GM12878 (cell line): Measurements from ENCODE around the gene TRPM3. TPM values are rescaled to one million over a fixed set of nuclear protein-coding genes. Genes with fewer than 3 reads are reported as not detected.

Experiments
- ATAC-seq: fragments of 200-7000 bp; cut with Tn5 transposase; 3 replicates; pipeline ENCODE4 v1.9.1; 2020; ENCODE audit warnings: mild to moderate bottlenecking, moderate library complexity
- BruUV-seq: library from RNA; stranded (reverse); fragments of 400-500 nt; replicated peaks from 2 replicates; lab custom pipeline; 2021; lab: Mats Ljungman, UMichigan
- CTCF ChIA-PET: fragments of 300-600 bp; sonication (Branson Sonifier 250); formaldehyde crosslinking; extraction: SDS; loops from one replicate; lab custom pipeline; 2021; ENCODE audit warnings: inconsistent platforms; lab: Yijun Ruan, JAX
- POLR2A ChIA-PET: fragments of 350-600 bp; formaldehyde crosslinking; extraction: SDS; loops from one replicate; lab custom pipeline; 2021; ENCODE audit warnings: inconsistent platforms; lab: Charles Lee
- RAD21 ChIA-PET: fragments of 300-600 bp; sonication (Branson Sonifier 250); formaldehyde crosslinking; loops from one replicate; lab custom pipeline; 2023; ENCODE audit warnings: antibody characterized with exemption; ENCODE audit not compliant: unreplicated experiment; lab: Charles Lee
- SMC1A ChIA-PET: fragments of 300-600 bp; sonication (Branson Sonifier 250); formaldehyde crosslinking; loops from one replicate; lab custom pipeline; 2023; ENCODE audit not compliant: unreplicated experiment, uncharacterized antibody; lab: Charles Lee
- DNase-seq: peaks from one replicate; pipeline ENCODE4 v3.0.0-alpha.2; 2011; ENCODE audit warnings: low read depth, low spot score
- FAIRE-seq: peaks from 3 replicates; lab custom pipeline; 2011; peaks lifted over from hg19 to GRCh38; lab: Jason Lieb, UNC
- H2AFZ ChIP-seq: 2 replicates; pipeline ENCODE4 v1.6.0; 2011; ENCODE audit warnings: low read depth, low read length, control low read depth; ENCODE audit not compliant: control insufficient read depth
- H3K27ac ChIP-seq: 2 replicates; pipeline ENCODE4 v1.5.1; 2011; ENCODE audit warnings: control low read depth; ENCODE audit not compliant: control insufficient read depth, insufficient read depth
- H3K27me3 ChIP-seq, 2 experiments: replicated peaks in 1 of 2; 2 replicates each; pipeline versions ENCODE4 v1.6.0 to v1.6.1; 2011; ENCODE audit warnings: low read length in 1 of 2; ENCODE audit not compliant: control insufficient read depth in 2 of 2, insufficient read depth in 2 of 2
- H3K36me3 ChIP-seq, 2 experiments: 2 replicates each; pipeline ENCODE4 v1.5.1; 2011; ENCODE audit warnings: low read length in 1 of 2; ENCODE audit not compliant: control insufficient read depth in 2 of 2, insufficient read depth in 2 of 2
- H3K4me1 ChIP-seq: 2 replicates; pipeline ENCODE4 v1.6.1; 2011; ENCODE audit warnings: mild to moderate bottlenecking, low read length, moderate library complexity, mixed read lengths; ENCODE audit not compliant: control insufficient read depth, insufficient read depth
- H3K4me2 ChIP-seq: 2 replicates; pipeline ENCODE4 v1.6.0; 2011; ENCODE audit warnings: control low read depth; ENCODE audit not compliant: control insufficient read depth, insufficient read depth
- H3K4me3 ChIP-seq: fragments of 200-600 bp; sonication (generic); 2 replicates; pipeline ENCODE4 v1.5.1; 2016
- H3K79me2 ChIP-seq: 2 replicates; pipeline ENCODE4 v1.6.0; 2011; ENCODE audit warnings: low read length; ENCODE audit not compliant: control insufficient read depth, insufficient read depth
- H3K9ac ChIP-seq: 2 replicates; pipeline ENCODE4 v1.8.0; 2011; ENCODE audit warnings: low read length, control low read depth, mixed read lengths; ENCODE audit not compliant: control insufficient read depth, insufficient read depth
- H3K9me3 ChIP-seq: replicated peaks from 3 replicates; pipeline ENCODE4 v1.5.1; 2011; ENCODE audit warnings: mild to moderate bottlenecking, low read length; ENCODE audit not compliant: control insufficient read depth, insufficient read depth
- H4K20me1 ChIP-seq: 2 replicates; pipeline ENCODE4 v1.6.0; 2011; ENCODE audit not compliant: control insufficient read depth, insufficient read depth
- KDM1A ChIP-seq: fragments of 200-600 bp; sonication (generic); IDR thresholded peaks from 2 replicates; pipeline ENCODE4 v1.6.1; 2016; ENCODE audit warnings: borderline replicate concordance
- POLR2AphosphoS5 ChIP-seq: IDR thresholded peaks from 2 replicates; pipeline ENCODE4 v1.6.1; 2011; ENCODE audit warnings: mild to moderate bottlenecking, low read length, inconsistent platforms
- TAF1 ChIP-seq: IDR thresholded peaks from 2 replicates; pipeline ENCODE4 v1.6.1; 2011; ENCODE audit warnings: mild to moderate bottlenecking, low read depth, low read length, borderline replicate concordance
- ZNF384 ChIP-seq: IDR thresholded peaks from 2 replicates; pipeline ENCODE4 v1.6.1; 2012; ENCODE audit warnings: low read depth, mild to moderate bottlenecking, low read length, improper control_type of control experiment, borderline replicate concordance
- WGBS: methylation state at CpG from one replicate; pipeline ENCODE4 v1.1.6; 2016; ENCODE audit warnings: low lambda C conversion rate; ENCODE audit not compliant: insufficient replicate concordance, insufficient coverage; ENCODE audit errors: missing lambda C conversion rate; 5-methylcytosine and 5-hydroxymethylcytosine counted together
- in situ Hi-C: fragments of 300-500 bp; cut with MboI; formaldehyde crosslinking; loops from 9 replicates; pipeline ENCODE4 v1.14.3; 2018; ENCODE audit warnings: mixed read lengths
- intact Hi-C: fragments of 100-400 bp; cut with micrococcal nuclease; formaldehyde crosslinking; loops from one replicate; pipeline ENCODE4 v1.14.2; 2022; ENCODE audit not compliant: unreplicated experiment
- polyA plus RNA-seq, 11 experiments: library from polyadenylated mRNA; depleted of rRNA in 4 of 11; unstranded in 6 of 11; stranded (reverse) in 5 of 11; fragments of >200 nt; fragmentation: Nextera tagmentation in 4 of 11; fragmentation: Illumina TruSeq in 1 of 11; extraction: Ambion mirVana in 4 of 11; extraction: Trizol in 1 of 11; gene quantifications; 1 replicate in 1 of 11; 2 replicates in 10 of 11; pipeline versions ENCODE4 v1.2.1 to v1.2.3, GENCODE V29; 2011 to 2016; ENCODE audit warnings: inconsistent platforms in 2 of 11, missing spikeins in 2 of 11, low read depth in 1 of 11
- total RNA-seq, 4 experiments: library from RNA; depleted of rRNA in 3 of 4; stranded (reverse); fragments of >200 nt in 3 of 4; fragmentation: Illumina TruSeq in 1 of 4; extraction: Trizol in 1 of 4; gene quantifications; 2 replicates each; pipeline versions ENCODE4 v1.2.1 to v1.2.3, GENCODE V29; 2013 to 2021
- TF ChIP-seq, protein P1 (sequence below): fragments of 450-650 bp; IDR thresholded peaks from 2 replicates; pipeline ENCODE4 v1.6.1; 2017; ENCODE audit warnings: mild to moderate bottlenecking, moderate library complexity

TRPM3 gene
- total and polyA plus RNA-seq, 10 of the 15 experiments (the other 5 are each of a cell fraction or from before 2014, with no cell fraction given) = not detected

DNA sequence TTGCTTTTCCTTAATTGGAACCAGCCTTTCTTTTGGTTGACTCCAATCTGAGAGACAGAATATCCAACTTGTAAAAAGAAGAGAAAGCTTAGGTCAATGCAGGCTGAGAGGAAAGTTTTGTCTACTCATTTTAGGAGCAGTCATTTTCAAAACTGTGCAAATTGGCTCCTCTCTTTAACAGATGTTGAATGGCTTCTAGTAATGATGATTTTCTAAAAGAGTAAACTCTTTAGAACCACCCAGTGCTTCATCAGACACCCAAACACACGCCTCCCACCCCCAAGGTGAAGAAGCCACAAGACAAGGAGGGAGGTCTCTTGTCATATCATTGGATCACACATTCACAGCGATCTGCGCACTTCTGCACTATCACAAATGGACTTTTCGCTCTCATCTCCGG, 590.7 kb downstream of the TRPM3 start:
- no peak for ATAC-seq
- Histone ChIP-seq H3K9ac (no peak overlapping the region), H2AFZ (no peak overlapping the region), H3K36me3 (no peaks in the 10 kb centered on the region), H3K4me2 (no peak overlapping the region), H3K4me3 (no peak overlapping the region), H3K27ac (no peak overlapping the region), H3K9me3 (no peaks in the 10 kb centered on the region), H3K27me3 (no peaks in the 10 kb centered on the region), H4K20me1 (no peaks in the 10 kb centered on the region), H3K79me2 (no peaks in the 10 kb centered on the region), H3K4me1 (no peaks in the 10 kb centered on the region)
- no TSS peak for BruUV-seq
- TF ChIP-seq POLR2AphosphoS5 = no peak
- no peak for TF ChIP-seq TAF1
- no peak for TF ChIP-seq KDM1A
- TF ChIP-seq, protein P1, sequence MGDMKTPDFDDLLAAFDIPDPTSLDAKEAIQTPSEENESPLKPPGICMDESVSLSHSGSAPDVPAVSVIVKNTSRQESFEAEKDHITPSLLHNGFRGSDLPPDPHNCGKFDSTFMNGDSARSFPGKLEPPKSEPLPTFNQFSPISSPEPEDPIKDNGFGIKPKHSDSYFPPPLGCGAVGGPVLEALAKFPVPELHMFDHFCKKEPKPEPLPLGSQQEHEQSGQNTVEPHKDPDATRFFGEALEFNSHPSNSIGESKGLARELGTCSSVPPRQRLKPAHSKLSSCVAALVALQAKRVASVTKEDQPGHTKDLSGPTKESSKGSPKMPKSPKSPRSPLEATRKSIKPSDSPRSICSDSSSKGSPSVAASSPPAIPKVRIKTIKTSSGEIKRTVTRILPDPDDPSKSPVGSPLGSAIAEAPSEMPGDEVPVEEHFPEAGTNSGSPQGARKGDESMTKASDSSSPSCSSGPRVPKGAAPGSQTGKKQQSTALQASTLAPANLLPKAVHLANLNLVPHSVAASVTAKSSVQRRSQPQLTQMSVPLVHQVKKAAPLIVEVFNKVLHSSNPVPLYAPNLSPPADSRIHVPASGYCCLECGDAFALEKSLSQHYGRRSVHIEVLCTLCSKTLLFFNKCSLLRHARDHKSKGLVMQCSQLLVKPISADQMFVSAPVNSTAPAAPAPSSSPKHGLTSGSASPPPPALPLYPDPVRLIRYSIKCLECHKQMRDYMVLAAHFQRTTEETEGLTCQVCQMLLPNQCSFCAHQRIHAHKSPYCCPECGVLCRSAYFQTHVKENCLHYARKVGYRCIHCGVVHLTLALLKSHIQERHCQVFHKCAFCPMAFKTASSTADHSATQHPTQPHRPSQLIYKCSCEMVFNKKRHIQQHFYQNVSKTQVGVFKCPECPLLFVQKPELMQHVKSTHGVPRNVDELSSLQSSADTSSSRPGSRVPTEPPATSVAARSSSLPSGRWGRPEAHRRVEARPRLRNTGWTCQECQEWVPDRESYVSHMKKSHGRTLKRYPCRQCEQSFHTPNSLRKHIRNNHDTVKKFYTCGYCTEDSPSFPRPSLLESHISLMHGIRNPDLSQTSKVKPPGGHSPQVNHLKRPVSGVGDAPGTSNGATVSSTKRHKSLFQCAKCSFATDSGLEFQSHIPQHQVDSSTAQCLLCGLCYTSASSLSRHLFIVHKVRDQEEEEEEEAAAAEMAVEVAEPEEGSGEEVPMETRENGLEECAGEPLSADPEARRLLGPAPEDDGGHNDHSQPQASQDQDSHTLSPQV = no peak
- no peak for TF ChIP-seq ZNF384
- CTCF ChIA-PET = no interaction called here
- POLR2A ChIA-PET = interaction anchor here (0.6 kb wide), 1 partner anchor 16 kb away, joined by 4 read pairs; no protein-coding TSS in a partner anchor
- intact Hi-C loops (no loop called here), in situ Hi-C loops (no loop called here)
- WGBS = 62% methylated on average over 5 of the region's 5 CpGs
- no peak for DNase-seq
- RAD21 ChIA-PET = no interaction called here
- SMC1A ChIA-PET = no interaction called here
- FAIRE-seq = no peak
